K562 (cell line): ENCODE data around the gene PDF. TPM values are rescaled to one million over a fixed set of nuclear protein-coding genes. Genes with fewer than 3 reads are reported as not detected.

Experiments used
- ATAC-seq: fragments of 200-7000 bp; cut with Tn5 transposase; 3 replicates; pipeline ENCODE4 v1.9.1; 2020; ENCODE audit warnings: moderate library complexity
- Bru-seq: library from RNA; stranded (reverse); fragments of 400-500 nt; gene quantifications from one replicate; lab custom pipeline; 2021; lab: Mats Ljungman, UMichigan
- BruChase-seq, 2 experiments: library from RNA; stranded (reverse); fragments of 400-500 nt; gene quantifications; one replicate each; lab custom pipeline; 2021; lab: Mats Ljungman, UMichigan
- BruUV-seq: library from RNA; stranded (reverse); fragments of 400-500 nt; replicated peaks from 2 replicates; lab custom pipeline; 2021; lab: Mats Ljungman, UMichigan
- CTCF ChIA-PET: fragments of 300-600 bp; formaldehyde crosslinking; extraction: SDS; loops from one replicate; lab custom pipeline; 2021; ENCODE audit warnings: low intra/inter-chr PET ratio; lab: Yijun Ruan, JAX
- POLR2A ChIA-PET: fragments of 300-600, 350-650 bp; sonication (Branson Sonifier 250); formaldehyde crosslinking; extraction: SDS; loops from one replicate; lab custom pipeline; 2021; ENCODE audit warnings: antibody characterized with exemption, inconsistent platforms; lab: Yijun Ruan, JAX
- DNase-seq, 4 experiments: peaks; one replicate each; pipeline versions ENCODE4 v3.0.0 to v3.0.0-alpha.2; 2011 to 2018; ENCODE audit warnings: low spot score in 3 of 4, mixed read lengths in 3 of 4; ENCODE audit errors: extremely low read depth in 1 of 4
- FAIRE-seq: peaks from 2 replicates; lab custom pipeline; 2011; peaks lifted over from hg19 to GRCh38; lab: Jason Lieb, UNC
- H2AFZ ChIP-seq: 2 replicates; pipeline ENCODE4 v1.6.0; 2011; ENCODE audit warnings: low read depth, low read length, control low read depth, inconsistent platforms
- H3K27ac ChIP-seq: fragments of 200-600 bp; 3 replicates; pipeline ENCODE4 v1.8.0; 2011; ENCODE audit warnings: low read depth, mild to moderate bottlenecking, control low read depth, inconsistent platforms, low read length, moderate library complexity, mixed read lengths; ENCODE audit errors: extremely low read depth
- H3K27me3 ChIP-seq, 2 experiments: fragments of 300-600 bp in 1 of 2; 2 replicates in 1 of 2; 3 replicates in 1 of 2; pipeline versions ENCODE4 v1.6.0 to v1.8.0; 2011; ENCODE audit warnings: inconsistent platforms in 2 of 2, low read length in 2 of 2, mild to moderate bottlenecking in 1 of 2, mixed read lengths in 1 of 2, moderate library complexity in 1 of 2; ENCODE audit not compliant: control insufficient read depth in 2 of 2, insufficient read depth in 2 of 2
- H3K36me3 ChIP-seq: fragments of 300-600 bp; 3 replicates; pipeline ENCODE4 v1.8.0; 2011; ENCODE audit warnings: mild to moderate bottlenecking, low read length, inconsistent platforms; ENCODE audit not compliant: control insufficient read depth, insufficient read depth
- H3K4me1 ChIP-seq, 2 experiments: fragments of 200-600 bp in 1 of 2; replicated peaks in 1 of 2; 2 replicates in 1 of 2; 3 replicates in 1 of 2; pipeline versions ENCODE4 v1.5.1 to v1.8.0; 2011; ENCODE audit warnings: inconsistent platforms in 2 of 2, low read length in 2 of 2, mild to moderate bottlenecking in 1 of 2, mixed read lengths in 1 of 2, moderate library complexity in 1 of 2; ENCODE audit not compliant: control insufficient read depth in 2 of 2, insufficient read depth in 2 of 2
- H3K4me2 ChIP-seq: 2 replicates; pipeline ENCODE4 v1.6.1; 2011; ENCODE audit warnings: low read length, control low read depth, inconsistent platforms, mixed read lengths; ENCODE audit not compliant: insufficient read depth
- H3K4me3 ChIP-seq: fragments of 200-600 bp; sonication (generic), shearing (Covaris generic); 2 replicates; pipeline ENCODE4 v1.5.1; 2016; ENCODE audit warnings: control low read depth, inconsistent platforms
- H3K79me2 ChIP-seq: fragments of 200-600 bp; 3 replicates; pipeline ENCODE4 v1.8.0; 2011; ENCODE audit warnings: low read length, inconsistent platforms; ENCODE audit not compliant: control insufficient read depth, insufficient read depth
- H3K9ac ChIP-seq, 2 experiments: 2 replicates each; pipeline versions ENCODE4 v1.6.0 to v1.6.1; 2011; ENCODE audit warnings: low read depth in 2 of 2, low read length in 2 of 2, control low read depth in 1 of 2, inconsistent platforms in 1 of 2, mild to moderate bottlenecking in 1 of 2, mixed read lengths in 1 of 2; ENCODE audit not compliant: insufficient read depth in 1 of 2
- H3K9me1 ChIP-seq: one replicate; pipeline ENCODE4 v1.6.0; 2011; ENCODE audit warnings: inconsistent platforms, mild to moderate bottlenecking, low read length, moderate library complexity; ENCODE audit not compliant: control insufficient read depth, insufficient read depth
- H3K9me3 ChIP-seq: replicated peaks from 2 replicates; pipeline ENCODE4 v1.5.1; 2011; ENCODE audit warnings: low read depth, low read length, inconsistent platforms; ENCODE audit not compliant: control insufficient read depth, insufficient read depth
- H4K20me1 ChIP-seq: replicated peaks from 2 replicates; pipeline ENCODE4 v1.6.1; 2011; ENCODE audit warnings: low read length, inconsistent platforms, mixed read lengths; ENCODE audit not compliant: control insufficient read depth, insufficient read depth
- ESRRA ChIP-seq: fragments of 450-650 bp; IDR thresholded peaks from 2 replicates; pipeline ENCODE4 v1.6.1; 2014; ENCODE audit warnings: low read depth, mild to moderate bottlenecking, moderate library complexity, borderline replicate concordance
- HIVEP1 ChIP-seq: fragments of 250-450 bp; sonication (Bioruptor Pico); IDR thresholded peaks from 2 replicates; pipeline ENCODE4 v1.4.0; 2020; ENCODE audit warnings: mild to moderate bottlenecking
- IRF9 ChIP-seq: fragments of 450-650 bp; IDR thresholded peaks from 2 replicates; pipeline ENCODE4 v1.6.1; 2016; ENCODE audit warnings: missing biosample characterization, missing genetic modification characterization
- KLF1 ChIP-seq: fragments of 450-650 bp; IDR thresholded peaks from 2 replicates; pipeline ENCODE4 v1.6.1; 2016; ENCODE audit warnings: missing genetic modification characterization, missing compliant biosample characterization
- MTA2 ChIP-seq: fragments of 450-650 bp; IDR thresholded peaks from 2 replicates; pipeline ENCODE4 v1.6.1; 2016; ENCODE audit warnings: low read depth
- SP1 ChIP-seq: sonication (generic); formaldehyde crosslinking; IDR thresholded peaks from 2 replicates; pipeline ENCODE4 v1.8.1; 2022; ENCODE audit warnings: mild to moderate bottlenecking, missing genetic modification reagents
- ZNF24 ChIP-seq: fragments of 450-650 bp; IDR thresholded peaks from 2 replicates; pipeline ENCODE4 v1.6.1; 2016
- WGBS: fragments of 100-300 bp; shearing (Covaris generic); methylation state at CpG from one replicate; pipeline ENCODE4 v1.1.6; 2016; ENCODE audit warnings: low coverage, mixed read lengths; ENCODE audit not compliant: insufficient coverage; ENCODE audit errors: missing lambda C conversion rate; 5-methylcytosine and 5-hydroxymethylcytosine counted together
- in situ Hi-C: fragments of 300-500 bp; cut with MboI; formaldehyde crosslinking; loops from 4 replicates; pipeline ENCODE4 v1.15.0; 2018; ENCODE audit warnings: inconsistent platforms, mixed read lengths
- intact Hi-C: fragments of 100-400 bp; cut with micrococcal nuclease; formaldehyde crosslinking; loops from 2 replicates; pipeline ENCODE4 v1.14.2; 2022
- long read RNA-seq, 3 experiments: library from polyadenylated mRNA in 2 of 3; library from RNA in 1 of 3; unstranded in 2 of 3; stranded (forward) in 1 of 3; transcript quantifications; one replicate each; pipeline ENCODE4 v2.0.0, GENCODE V29; 2019 to 2022
- polyA minus RNA-seq, 3 experiments: library from RNA; depleted of rRNA, polyadenylated mRNA; stranded (reverse); fragments of >200 nt; gene quantifications; 2 replicates each; pipeline ENCODE4 v1.2.3, GENCODE V29; 2011
- polyA plus RNA-seq, 8 experiments: library from polyadenylated mRNA; depleted of rRNA in 4 of 8; stranded (reverse) in 5 of 8; unstranded in 3 of 8; fragments of >200 nt; fragmentation: Nextera tagmentation in 2 of 8; fragmentation: Illumina TruSeq in 1 of 8; extraction: Ambion mirVana in 2 of 8; extraction: Trizol in 1 of 8; gene quantifications; 2 replicates each; pipeline versions ENCODE4 v1.2.1 to v1.2.3, GENCODE V29; 2011 to 2014; ENCODE audit warnings: inconsistent platforms in 1 of 8, missing spikeins in 1 of 8
- total RNA-seq, 7 experiments: library from RNA; depleted of rRNA in 6 of 7; stranded (reverse); fragments of >200 nt in 6 of 7; fragmentation: Illumina TruSeq in 2 of 7; extraction: Trizol in 2 of 7; gene quantifications; 2 replicates each; pipeline versions ENCODE4 v1.2.1 to v1.2.3, GENCODE V29; 2011 to 2021; ENCODE audit warnings: low replicate concordance in 1 of 7
- TF ChIP-seq, protein P1 (sequence below): fragments of 250-450 bp; sonication (Bioruptor Pico); IDR thresholded peaks from 2 replicates; pipeline ENCODE4 v1.5.1; 2021; ENCODE audit warnings: mild to moderate bottlenecking
- TF ChIP-seq, protein P2 (sequence below): fragments of 250-450 bp; sonication (Bioruptor Pico); IDR thresholded peaks from 2 replicates; pipeline ENCODE4 v1.5.0; 2021
- TF ChIP-seq, protein P3 (sequence below): fragments of 250-450 bp; sonication (Bioruptor Pico); IDR thresholded peaks from 2 replicates; pipeline ENCODE4 v1.8.0; 2021; ENCODE audit warnings: borderline replicate concordance, mild to moderate bottlenecking, moderate library complexity; ENCODE audit not compliant: poor library complexity, severe bottlenecking

The PDF gene
- 3.6 and 14.6 TPM in 2 replicates for total RNA-seq (2011; cell fraction: chromatin; rRNA removed; ENCODE audit: low replicate concordance)
- 24.6 and 26.7 TPM in 2 replicates for total RNA-seq (2011; cell fraction: nucleolus; rRNA removed)
- 10.4 and 14.0 TPM in 2 replicates for total RNA-seq (2011; cell fraction: nucleoplasm; rRNA removed)
- total RNA-seq (2014; rRNA removed) (60.6 and 72.4 TPM in 2 replicates), total RNA-seq (2014; rRNA removed; fragmentation: Illumina TruSeq; extraction: Trizol) (0.67 and 1.7 TPM in 2 replicates), total RNA-seq (2015; rRNA removed; fragmentation: Illumina TruSeq; extraction: Trizol) (6.2 and 10.1 TPM in 2 replicates), total RNA-seq (2021) (31.5 and 36.3 TPM in 2 replicates), polyA plus RNA-seq (2011; rRNA removed) (4.3 and 5.3 TPM in 2 replicates), polyA plus RNA-seq (2014; fragmentation: Illumina TruSeq; extraction: Trizol) (5.6 and 11.1 TPM in 2 replicates), polyA plus RNA-seq (2014; fragmentation: Nextera tagmentation; extraction: Ambion mirVana) (under 1 TPM; 0.15 to 0.25 TPM), polyA plus RNA-seq (2014; rRNA removed) (40.0 and 45.5 TPM in 2 replicates), polyA minus RNA-seq (2011; rRNA and poly(A)+ RNA removed) (2.7 and 4.4 TPM in 2 replicates), Bru-seq, nascent RNA (percentile 86 among the genes with signal in this experiment), BruChase-seq, experiment 1, labeled RNA remaining after a 2-hour chase (percentile 59 among the genes with signal in this experiment), BruChase-seq, experiment 2, labeled RNA remaining after a 6-hour chase (percentile 61 among the genes with signal in this experiment)
- 12.0 and 31.8 TPM in 2 replicates for polyA plus RNA-seq (2011; cell fraction: cytosol; rRNA removed)
- polyA plus RNA-seq (2011; cell fraction: nucleus; rRNA removed) = 6.9 and 12.3 TPM in 2 replicates
- 14.4 and 18.0 TPM in 2 replicates for polyA plus RNA-seq (2012)
- 7.4 and 7.6 TPM in 2 replicates for polyA minus RNA-seq (2011; cell fraction: cytosol; rRNA and poly(A)+ RNA removed)
- polyA minus RNA-seq (2011; cell fraction: nucleus; rRNA and poly(A)+ RNA removed) = 7.8 and 9.4 TPM in 2 replicates
- long read RNA-seq, experiment 1, transcript PDF-201 (2 exons, 1,158 nt) = major isoform, 121 of 121 reads
- long read RNA-seq, experiment 1, partial matches to known transcripts = 0 of 121 reads
- long read RNA-seq, experiment 1, other reads (novel, unspliced or antisense) = 0 of 121 reads
- long read RNA-seq, experiment 2, transcript PDF-201 (2 exons, 1,158 nt) = major isoform, 50 of 54 reads
- long read RNA-seq, experiment 2, partial matches to known transcripts = 0 of 54 reads
- long read RNA-seq, experiment 2, other reads (novel, unspliced or antisense) = 4 of 54 reads
- long read RNA-seq, experiment 3, transcript PDF-201 (2 exons, 1,158 nt) = major isoform, 48 of 48 reads
- long read RNA-seq, experiment 3, partial matches to known transcripts = 0 of 48 reads
- long read RNA-seq, experiment 3, other reads (novel, unspliced or antisense) = 0 of 48 reads

- H3K4me3 ChIP-seq = peak within 1 kb of the TSS; percentile 88
- DNase-seq = peak; percentile 90 to 97 (median 92)
- ChIA-PET POLR2A (interaction anchor here (0.6 to 5.1 kb wide), 9 partner anchors 8 to 810 kb away, joined by 3 to 51 read pairs (median 4); partner anchors contain the start of genes COG8 and NIP7), CTCF (interaction anchor here (1.1 kb wide), 1 partner anchor 9 kb away, joined by 8 read pairs; the partner anchor contains the start of genes COG8 and NIP7)
- H2AFZ ChIP-seq = peak within 1 kb of the TSS; percentile 86
- FAIRE-seq = peak; percentile 84
- H3K79me2 ChIP-seq = peaks cover 61% of the 10 kb centered on the region
- H3K9ac ChIP-seq = peak within 1 kb of the TSS; percentile 85 to 97
- in situ Hi-C loops = no loop called here
- H4K20me1 ChIP-seq = peaks cover 24% of the 10 kb centered on the region
- BruUV-seq = no TSS peak
- 2% methylated on average over 63 of the region's 93 CpGs for WGBS
- peak within 1 kb of the TSS; percentile 95 for H3K27ac ChIP-seq
- intact Hi-C loops = no loop called here
- peak within 1 kb of the TSS; percentile 89 for H3K4me2 ChIP-seq
- no peaks in the 10 kb centered on the region for H3K27me3 ChIP-seq
- H3K4me1 ChIP-seq = peaks cover 21 to 53% of the 10 kb centered on the region in 2 experiments; a peak in 4 of 5 replicates
- H3K9me3 ChIP-seq = no peaks in the 10 kb centered on the region
- peak; percentile 97 for ATAC-seq
- H3K36me3 ChIP-seq = peaks cover 80% of the 10 kb centered on the region
- no peaks in the 10 kb centered on the region for H3K9me1 ChIP-seq
- TF ChIP-seq, protein P1, sequence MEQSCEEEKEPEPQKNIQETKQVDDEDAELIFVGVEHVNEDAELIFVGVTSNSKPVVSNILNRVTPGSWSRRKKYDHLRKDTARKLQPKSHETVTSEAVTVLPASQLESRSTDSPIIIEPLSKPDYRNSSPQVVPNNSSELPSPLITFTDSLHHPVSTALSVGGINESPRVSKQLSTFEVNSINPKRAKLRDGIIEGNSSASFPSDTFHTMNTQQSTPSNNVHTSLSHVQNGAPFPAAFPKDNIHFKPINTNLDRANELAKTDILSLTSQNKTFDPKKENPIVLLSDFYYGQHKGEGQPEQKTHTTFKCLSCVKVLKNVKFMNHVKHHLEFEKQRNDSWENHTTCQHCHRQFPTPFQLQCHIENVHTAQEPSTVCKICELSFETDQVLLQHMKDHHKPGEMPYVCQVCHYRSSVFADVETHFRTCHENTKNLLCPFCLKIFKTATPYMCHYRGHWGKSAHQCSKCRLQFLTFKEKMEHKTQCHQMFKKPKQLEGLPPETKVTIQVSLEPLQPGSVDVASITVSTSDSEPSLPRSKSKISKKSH (CRISPR knock-in tag) = no peak; the same call in 1 of the 2 replicates
- TF ChIP-seq SP1 (CRISPR knock-in tag) (peak; percentile 81), IRF9 (tag) (no peak), ESRRA (no peak; the same call in 1 of the 2 replicates), HIVEP1 (CRISPR knock-in tag) (no peak), KLF1 (0 out of 2 replicates have a peak, but pooled peaks have one; percentile 15), MTA2 (no peak), ZNF24 (no peak)
- TF ChIP-seq, protein P2, sequence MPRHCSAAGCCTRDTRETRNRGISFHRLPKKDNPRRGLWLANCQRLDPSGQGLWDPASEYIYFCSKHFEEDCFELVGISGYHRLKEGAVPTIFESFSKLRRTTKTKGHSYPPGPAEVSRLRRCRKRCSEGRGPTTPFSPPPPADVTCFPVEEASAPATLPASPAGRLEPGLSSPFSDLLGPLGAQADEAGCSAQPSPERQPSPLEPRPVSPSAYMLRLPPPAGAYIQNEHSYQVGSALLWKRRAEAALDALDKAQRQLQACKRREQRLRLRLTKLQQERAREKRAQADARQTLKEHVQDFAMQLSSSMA (CRISPR knock-in tag) = peak; percentile 92; the same call in 1 of the 2 replicates
- TF ChIP-seq, protein P3, sequence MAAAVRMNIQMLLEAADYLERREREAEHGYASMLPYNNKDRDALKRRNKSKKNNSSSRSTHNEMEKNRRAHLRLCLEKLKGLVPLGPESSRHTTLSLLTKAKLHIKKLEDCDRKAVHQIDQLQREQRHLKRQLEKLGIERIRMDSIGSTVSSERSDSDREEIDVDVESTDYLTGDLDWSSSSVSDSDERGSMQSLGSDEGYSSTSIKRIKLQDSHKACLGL (CRISPR knock-in tag) = peak; percentile 55
These were observed at the start of gene PDF for GRCh38 chr16:69330286-69331109. Gene PDF (minus strand): TSS chr16:69330588. CDS start chr16:69330570, 18 bp downstream.
